SW480 (cell line): ENCODE measurements around the gene CSMD2.
"Not testable (repeated sequence)": the region's sequence is repeated elsewhere in the genome, so short reads cannot be mapped to it uniquely, and the experiment has no call there.

Experiments
- DNase-seq: peaks from one replicate; pipeline ENCODE4 v3.0.0-alpha.2; 2016; ENCODE audit warnings: low spot score

Gene CSMD2

GRCh38 chr1:33535334-33535733 is 629.7 kb downstream of the CSMD2 start:
- no peak for DNase-seq

GRCh38 chr1:33532936-33533335 is 632.1 kb downstream of the CSMD2 start:
- no peak for DNase-seq

- no peak for DNase-seq
These were observed 632.8 kb downstream of the CSMD2 start for GRCh38 chr1:33532250-33532649.

- DNase-seq, result no peak
These were observed 635.1 kb downstream of the CSMD2 start for GRCh38 chr1:33529957-33530356.

- DNase-seq, result no peak
These were observed 637.1 kb downstream of the CSMD2 start for GRCh38 chr1:33527934-33528333.

- no peak for DNase-seq
These were observed 640.4 kb downstream of the CSMD2 start for GRCh38 chr1:33524586-33524985.

GRCh38 chr1:33519240-33519884 is 645.7 kb downstream of the CSMD2 start:
- peak; percentile 49 for DNase-seq

GRCh38 chr1:33517596-33518250 is 647.3 kb downstream of the CSMD2 start:
- no peak for DNase-seq

GRCh38 chr1:33516891-33517567 is 648.0 kb downstream of the CSMD2 start:
- DNase-seq, result no peak

GRCh38 chr1:33516428-33516827 is 648.6 kb downstream of the CSMD2 start:
- peak; percentile 14 for DNase-seq

- DNase-seq, result no peak
These were observed 649.4 kb downstream of the CSMD2 start for GRCh38 chr1:33515607-33516006.

GRCh38 chr1:33515112-33515511 is 649.9 kb downstream of the CSMD2 start:
- no peak for DNase-seq

GRCh38 chr1:33512226-33513011 is 652.6 kb downstream of the CSMD2 start:
- DNase-seq, result no peak

GRCh38 chr1:33509276-33509675 is 655.8 kb downstream of the CSMD2 start:
- not testable (repeated sequence) for DNase-seq

- no peak for DNase-seq
These were observed 656.9 kb downstream of the CSMD2 start for GRCh38 chr1:33508151-33508550.

GRCh38 chr1:33507661-33508060 is 657.4 kb downstream of the CSMD2 start:
- no peak for DNase-seq

- no peak for DNase-seq
These were observed 661.5 kb downstream of the CSMD2 start for GRCh38 chr1:33503506-33503905.

- DNase-seq, result no peak
These were observed 662.3 kb downstream of the CSMD2 start for GRCh38 chr1:33502726-33503125.

- DNase-seq, result no peak
These were observed 663.3 kb downstream of the CSMD2 start for GRCh38 chr1:33501774-33502173.

GRCh38 chr1:33501309-33501708 is 663.7 kb downstream of the CSMD2 start:
- no peak for DNase-seq

- no peak for DNase-seq
These were observed 664.5 kb downstream of the CSMD2 start for GRCh38 chr1:33500547-33500946.

- DNase-seq, result no peak
These were observed 667.6 kb downstream of the CSMD2 start for GRCh38 chr1:33497410-33497809.

- no peak for DNase-seq
These were observed 670.1 kb downstream of the CSMD2 start for GRCh38 chr1:33494929-33495328.
